IPS DF 6.9 (cell line): ENCODE measurements around the gene ACYP2.

Source experiments
- DNase-seq: peaks from one replicate; pipeline ENCODE4 v3.0.0-alpha.2; 2013; ENCODE audit warnings: low read depth, low spot score
- H3K27ac ChIP-seq: one replicate; pipeline ENCODE4 v1.5.1; 2013; ENCODE audit warnings: low read length, control low read depth
- H3K27me3 ChIP-seq: 2 replicates; pipeline ENCODE4 v1.6.1; 2013; ENCODE audit warnings: mild to moderate bottlenecking, low read length; ENCODE audit not compliant: control insufficient read depth, insufficient read depth
- H3K36me3 ChIP-seq: 2 replicates; pipeline ENCODE4 v1.6.1; 2013; ENCODE audit warnings: low read length; ENCODE audit not compliant: control insufficient read depth, insufficient read depth
- H3K4me1 ChIP-seq: 2 replicates; pipeline ENCODE4 v1.6.1; 2013; ENCODE audit warnings: low read length; ENCODE audit not compliant: control insufficient read depth, insufficient read depth
- H3K4me3 ChIP-seq: 2 replicates; pipeline ENCODE4 v1.5.1; 2013; ENCODE audit warnings: mild to moderate bottlenecking, low read length
- H3K9me3 ChIP-seq: 2 replicates; pipeline ENCODE4 v1.6.1; 2013; ENCODE audit warnings: low read length, inconsistent platforms; ENCODE audit not compliant: control insufficient read depth, insufficient read depth
- WGBS: extraction: QIAGEN DNeasy Blood & Tissue Kit; methylation state at CpG from one replicate; pipeline ENCODE4 v1.1.7; 2013; ENCODE audit warnings: mixed read lengths, missing lambda C conversion rate; ENCODE audit not compliant: insufficient read length, insufficient coverage; 5-methylcytosine and 5-hydroxymethylcytosine counted together

The ACYP2 gene

DNA sequence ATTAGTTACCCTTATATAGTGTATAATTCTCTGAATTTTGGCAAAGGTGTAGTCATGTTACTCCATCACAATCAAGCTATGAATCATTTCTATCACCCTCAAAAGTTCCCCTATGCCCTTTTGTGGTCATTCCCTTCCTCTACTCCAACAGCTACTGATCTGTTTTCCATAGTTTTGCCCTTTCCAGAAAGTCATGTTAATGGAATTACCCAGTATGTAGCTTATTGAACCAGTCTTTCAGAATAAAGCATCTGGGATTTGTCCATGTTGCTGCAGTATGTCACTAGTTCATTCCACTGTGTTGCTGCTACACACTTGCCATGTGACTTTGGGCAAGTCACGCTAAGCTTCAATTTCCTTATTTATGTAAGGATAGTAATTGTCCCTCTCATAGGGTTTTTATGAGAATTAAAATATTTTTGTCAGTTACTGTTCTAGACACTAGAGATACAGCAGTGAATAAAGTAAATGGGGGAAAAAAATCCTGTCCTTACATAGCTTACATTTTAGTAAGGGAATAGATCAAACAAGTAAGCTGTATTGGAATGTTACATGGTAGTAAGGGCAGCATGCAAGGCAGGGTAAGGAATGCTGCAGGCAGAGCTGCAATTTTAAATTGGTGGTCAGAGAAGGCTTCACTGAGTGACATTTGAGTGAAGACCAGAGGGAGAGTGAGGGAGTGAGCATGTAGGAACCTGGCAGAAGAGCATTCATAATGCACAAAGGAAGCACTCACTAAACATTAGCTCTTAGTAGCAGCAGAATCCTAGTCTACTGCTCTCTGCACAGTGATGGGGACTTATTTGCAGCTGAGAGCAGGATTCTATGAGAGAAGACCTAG is 220.9 kb downstream of the ACYP2 start:
- Histone ChIP-seq H3K27ac (no peak overlapping the region), H3K4me1 (no peaks in the 10 kb centered on the region), H3K36me3 (no peaks in the 10 kb centered on the region), H3K9me3 (no peaks in the 10 kb centered on the region; the same call in 1 of the 2 replicates), H3K4me3 (no peak overlapping the region), H3K27me3 (no peaks in the 10 kb centered on the region)
- no CpG with 5 or more reads among the region's 1 CpG for WGBS
- no peak for DNase-seq

GRCh38 chr2:54336977-54337255 is 221.5 kb downstream of the ACYP2 start:
- Histone ChIP-seq H3K9me3 (no peaks in the 10 kb centered on the region; the same call in 1 of the 2 replicates), H3K27ac (no peak overlapping the region), H3K4me1 (no peaks in the 10 kb centered on the region), H3K27me3 (no peaks in the 10 kb centered on the region), H3K36me3 (no peaks in the 10 kb centered on the region), H3K4me3 (no peak overlapping the region)
- WGBS, result no CpG with 5 or more reads among the region's 1 CpG
- no peak for DNase-seq

DNA sequence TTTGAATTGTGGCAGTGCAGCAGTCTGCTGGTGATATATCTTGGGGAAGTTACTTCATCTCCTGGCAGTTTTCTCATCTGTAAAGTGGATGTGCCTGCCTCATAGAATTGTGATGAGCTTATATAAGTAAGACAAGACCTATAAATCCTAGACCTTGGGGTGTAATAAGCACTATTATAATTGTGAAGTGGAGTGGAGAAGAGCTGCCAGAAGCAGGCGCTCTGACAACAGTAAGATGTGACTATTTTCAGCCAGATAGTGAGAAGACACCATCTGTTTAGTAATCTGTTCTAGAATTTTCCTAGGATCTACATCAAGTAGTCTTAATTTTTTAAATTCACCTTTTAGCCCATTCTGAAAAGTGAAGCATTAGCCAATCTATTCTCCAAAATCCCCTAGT is 226.2 kb downstream of the ACYP2 start:
- Histone ChIP-seq H3K4me3 (no peak overlapping the region), H3K9me3 (no peaks in the 10 kb centered on the region), H3K27ac (no peak overlapping the region), H3K27me3 (no peaks in the 10 kb centered on the region), H3K36me3 (no peaks in the 10 kb centered on the region), H3K4me1 (no peaks in the 10 kb centered on the region)
- DNase-seq, result no peak
- no CpG with 5 or more reads among the region's 1 CpG for WGBS

DNA sequence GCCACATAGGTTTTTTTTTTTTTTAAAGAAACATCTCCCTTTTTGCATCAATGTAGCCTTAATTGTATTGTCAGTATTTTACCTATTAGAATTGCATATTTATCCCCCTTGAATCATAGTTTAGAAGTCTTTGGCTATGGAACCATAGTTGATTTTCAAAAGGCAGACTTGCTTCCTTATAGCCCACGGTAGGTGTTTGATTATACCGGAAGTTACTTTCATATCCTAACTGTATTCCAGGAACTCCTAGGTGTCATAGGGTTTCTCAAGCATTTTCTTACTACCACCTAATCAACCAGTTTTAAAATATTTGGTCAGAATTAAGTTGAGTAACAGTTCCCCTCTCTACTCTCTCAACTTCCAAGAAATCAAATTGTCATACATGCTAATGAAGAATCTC is 227.2 kb downstream of the ACYP2 start:
- H3K27ac ChIP-seq, result no peak overlapping the region
- H3K4me1 ChIP-seq, result no peaks in the 10 kb centered on the region
- WGBS, result no CpG with 5 or more reads among the region's 2 CpGs
- no peak overlapping the region for H3K4me3 ChIP-seq
- H3K27me3 ChIP-seq, result no peaks in the 10 kb centered on the region
- no peaks in the 10 kb centered on the region for H3K9me3 ChIP-seq
- no peak for DNase-seq
- H3K36me3 ChIP-seq, result no peaks in the 10 kb centered on the region

DNA sequence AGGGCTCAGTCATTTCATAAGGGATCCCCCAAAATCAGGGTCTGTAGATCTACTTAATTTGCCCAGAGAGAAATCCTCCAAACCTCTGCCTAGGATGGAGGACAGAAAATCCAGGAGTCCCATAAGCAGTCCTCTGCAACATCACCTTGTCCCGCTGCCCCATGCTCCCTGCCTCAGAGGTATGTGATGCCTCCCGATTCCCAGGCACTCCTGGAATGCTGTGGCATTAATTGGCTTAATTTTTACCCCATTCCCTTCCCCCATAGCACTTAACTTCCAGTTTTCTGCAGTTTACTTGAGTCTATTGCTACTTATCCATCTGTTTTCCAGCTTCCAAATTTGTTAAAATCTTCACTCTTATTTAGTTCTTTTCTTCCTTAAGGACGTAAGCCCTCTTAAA is 232.2 kb downstream of the ACYP2 start:
- DNase-seq, result no peak
- WGBS, result no CpG with 5 or more reads among the region's 3 CpGs

GRCh38 chr2:54348646-54349045 is 233.2 kb downstream of the ACYP2 start:
- no peaks in the 10 kb centered on the region; the same call in 1 of the 2 replicates for H3K4me1 ChIP-seq
- H3K4me3 ChIP-seq, result no peak overlapping the region
- H3K36me3 ChIP-seq, result no peaks in the 10 kb centered on the region
- no peaks in the 10 kb centered on the region for H3K27me3 ChIP-seq
- no CpG with 5 or more reads among the region's 2 CpGs for WGBS
- no peaks in the 10 kb centered on the region for H3K9me3 ChIP-seq
- H3K27ac ChIP-seq, result no peak overlapping the region
- DNase-seq, result no peak

More for the DNA sequence above, 232.2 kb downstream of the ACYP2 start:
- H3K4me1 ChIP-seq, result no peaks in the 10 kb centered on the region
- H3K36me3 ChIP-seq, result no peaks in the 10 kb centered on the region
- H3K27me3 ChIP-seq, result no peaks in the 10 kb centered on the region
- no peak overlapping the region for H3K27ac ChIP-seq
- no peaks in the 10 kb centered on the region for H3K9me3 ChIP-seq
- no peak overlapping the region for H3K4me3 ChIP-seq

DNA sequence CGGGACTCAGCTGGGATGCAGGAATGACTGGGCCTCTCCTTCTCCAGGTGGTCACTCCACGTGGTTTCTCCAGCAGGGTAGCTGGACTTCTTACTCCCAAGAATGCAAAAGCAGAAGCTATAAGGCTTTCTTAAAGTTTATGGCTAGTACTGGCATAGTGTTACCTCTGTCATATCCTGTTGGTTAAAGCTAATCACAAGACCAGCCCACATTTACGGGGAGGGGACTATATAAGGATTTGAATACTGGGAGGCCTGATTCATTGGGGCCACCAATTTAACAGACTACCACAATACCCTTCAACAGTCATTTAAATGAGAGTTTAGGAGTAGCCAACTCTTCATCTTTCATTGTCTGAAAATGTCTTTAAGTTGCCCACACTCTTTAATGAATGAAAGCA is 235.0 kb downstream of the ACYP2 start:
- no CpG with 5 or more reads among the region's 3 CpGs for WGBS
- Histone ChIP-seq H3K27ac (no peak overlapping the region), H3K36me3 (no peaks in the 10 kb centered on the region), H3K4me1 (no peaks in the 10 kb centered on the region; the same call in 1 of the 2 replicates), H3K27me3 (no peaks in the 10 kb centered on the region), H3K4me3 (no peak overlapping the region), H3K9me3 (no peaks in the 10 kb centered on the region)
- DNase-seq, result no peak

DNA sequence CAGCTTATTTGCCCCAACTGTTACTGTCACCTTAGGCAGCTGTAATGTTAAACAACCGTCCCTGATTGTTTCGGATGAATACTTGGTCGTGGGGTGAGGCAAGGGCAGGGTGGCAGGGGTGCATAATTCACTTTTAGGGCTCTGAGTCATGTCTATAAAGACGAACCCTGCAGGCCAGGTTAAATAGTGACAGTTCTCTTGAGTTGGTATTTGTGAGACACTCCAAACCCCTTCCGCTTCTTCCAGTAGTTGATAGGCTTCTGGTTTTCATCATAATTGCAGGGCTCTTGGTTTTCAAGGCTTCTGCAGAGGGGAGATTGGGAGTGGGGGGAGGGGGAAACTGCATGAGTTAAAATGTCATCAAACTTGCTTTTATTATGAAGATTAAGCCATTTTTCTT is 237.8 kb downstream of the ACYP2 start:
- Histone ChIP-seq H3K27me3 (no peaks in the 10 kb centered on the region), H3K27ac (no peak overlapping the region), H3K36me3 (no peaks in the 10 kb centered on the region), H3K4me3 (no peak overlapping the region), H3K4me1 (no peaks in the 10 kb centered on the region; the same call in 1 of the 2 replicates), H3K9me3 (no peaks in the 10 kb centered on the region)
- no peak for DNase-seq
- no CpG with 5 or more reads among the region's 5 CpGs for WGBS
